ENCODE measurements around the gene CDC37. TPM values are rescaled to one million over a fixed set of nuclear protein-coding genes. Genes with fewer than 3 reads are reported as not detected.

CDC37 gene
- 100 to 1,000 TPM; 106 to 172 (median 139) TPM for polyA plus RNA-seq (ENCODE audit: insufficient read length in 4 of 4)

GRCh38 chr19:10403137-10404021, at the start of gene CDC37:
TSS of gene CDC37 (minus strand) at chr19:10403542. CDS start at chr19:10403479, 63 bp downstream.
- peak; percentile 89 to 93 (median 92) for DNase-seq (ENCODE audit: low read depth in 4 of 4, low spot score in 3 of 4)

GRCh38 chr19:10450853-10451609, 47.7 kb upstream of the CDC37 start:
- no peak for DNase-seq (ENCODE audit: low read depth in 4 of 4, low spot score in 3 of 4)

GRCh38 chr19:10450191-10450852, 47.0 kb upstream of the CDC37 start:
- no peak for DNase-seq (ENCODE audit: low read depth in 4 of 4, low spot score in 3 of 4)

- no peak for DNase-seq (ENCODE audit: low read depth in 4 of 4, low spot score in 3 of 4)
Observed at GRCh38 chr19:10449037-10449436, 45.7 kb upstream of the CDC37 start.

GRCh38 chr19:10442698-10443097, 39.4 kb upstream of the CDC37 start:
- no peak for DNase-seq (ENCODE audit: low read depth in 4 of 4, low spot score in 3 of 4)

GRCh38 chr19:10439588-10439987, 36.2 kb upstream of the CDC37 start:
- DNase-seq (ENCODE audit: low read depth in 4 of 4, low spot score in 3 of 4): no peak

GRCh38 chr19:10433131-10433536, 29.8 kb upstream of the CDC37 start:
- no peak for DNase-seq (ENCODE audit: low read depth in 4 of 4, low spot score in 3 of 4)

GRCh38 chr19:10432736-10433130, 29.4 kb upstream of the CDC37 start:
- DNase-seq (ENCODE audit: low read depth in 4 of 4, low spot score in 3 of 4): no peak

GRCh38 chr19:10431943-10432735, 28.8 kb upstream of the CDC37 start:
- DNase-seq (ENCODE audit: low read depth in 4 of 4, low spot score in 3 of 4): no peak

- no peak for DNase-seq (ENCODE audit: low read depth in 4 of 4, low spot score in 3 of 4)
Observed at GRCh38 chr19:10431254-10431942, 28.1 kb upstream of the CDC37 start.

- DNase-seq (ENCODE audit: low read depth in 4 of 4, low spot score in 3 of 4): no peak
Observed at GRCh38 chr19:10430505-10431253, 27.3 kb upstream of the CDC37 start.

- no peak for DNase-seq (ENCODE audit: low read depth in 4 of 4, low spot score in 3 of 4)
Observed at GRCh38 chr19:10428996-10429381, 25.6 kb upstream of the CDC37 start.

GRCh38 chr19:10427169-10427568, 23.8 kb upstream of the CDC37 start:
- DNase-seq (ENCODE audit: low read depth in 4 of 4, low spot score in 3 of 4): no peak

- DNase-seq (ENCODE audit: low read depth in 4 of 4, low spot score in 3 of 4): no peak
Observed at GRCh38 chr19:10424011-10424637, 20.8 kb upstream of the CDC37 start.

GRCh38 chr19:10422846-10423245, 19.5 kb upstream of the CDC37 start:
- no peak for DNase-seq (ENCODE audit: low read depth in 4 of 4, low spot score in 3 of 4)

- DNase-seq (ENCODE audit: low read depth in 4 of 4, low spot score in 3 of 4): no peak
Observed at GRCh38 chr19:10422046-10422461, 18.7 kb upstream of the CDC37 start.

GRCh38 chr19:10421240-10422045, 18.1 kb upstream of the CDC37 start:
- no peak for DNase-seq (ENCODE audit: low read depth in 4 of 4, low spot score in 3 of 4)

Measured in left renal pelvis (tissue), 4 donors.